GM23338 (cell line): ENCODE data around the gene ZNF775. TPM values are rescaled to one million over a fixed set of nuclear protein-coding genes. Genes with fewer than 3 reads are reported as not detected.
A peak's percentile ranks its signal among the peaks of the same experiment; 100 is the strongest.

Experiments
- ATAC-seq: fragments of 200-7000 bp; cut with Tn5 transposase; 3 replicates; pipeline ENCODE4 v1.9.1; 2020
- DNase-seq: peaks from one replicate; pipeline ENCODE4 v3.0.0-alpha.2; 2015; ENCODE audit warnings: low spot score
- H2AFZ ChIP-seq: fragments of 200-600 bp; sonication (generic); 2 replicates; pipeline ENCODE4 v1.8.0; 2016; ENCODE audit warnings: antibody characterized with exemption, mild to moderate bottlenecking, moderate library complexity
- H3F3A ChIP-seq: fragments of 200-600 bp; sonication (generic); replicated peaks from 2 replicates; pipeline ENCODE4 v1.8.0; 2017; ENCODE audit warnings: antibody characterized with exemption, mixed run types, low read depth
- H3K27ac ChIP-seq: fragments of 200-600 bp; sonication (generic); 2 replicates; pipeline ENCODE4 v1.6.1; 2016; ENCODE audit warnings: low read depth
- H3K27me3 ChIP-seq: fragments of 200-600 bp; sonication (generic); 2 replicates; pipeline ENCODE4 v1.8.0; 2016; ENCODE audit warnings: mild to moderate bottlenecking, mixed run types, moderate library complexity; ENCODE audit not compliant: insufficient read depth
- H3K36me3 ChIP-seq: fragments of 200-600 bp; sonication (generic); 2 replicates; pipeline ENCODE4 v1.8.0; 2016; ENCODE audit warnings: mild to moderate bottlenecking; ENCODE audit not compliant: insufficient read depth
- H3K4me1 ChIP-seq: fragments of 200-600 bp; sonication (generic); 2 replicates; pipeline ENCODE4 v1.8.0; 2016; ENCODE audit warnings: mild to moderate bottlenecking, moderate library complexity; ENCODE audit not compliant: insufficient read depth
- H3K4me2 ChIP-seq: fragments of 200-600 bp; sonication (generic); 2 replicates; pipeline ENCODE4 v1.7.1; 2017; ENCODE audit warnings: mixed run types
- H3K4me3 ChIP-seq: fragments of 200-600 bp; sonication (generic); 2 replicates; pipeline ENCODE4 v1.6.1; 2016; ENCODE audit warnings: mixed run types
- H3K79me2 ChIP-seq: fragments of 200-600 bp; sonication (generic); replicated peaks from 2 replicates; pipeline ENCODE4 v1.8.0; 2017; ENCODE audit warnings: mild to moderate bottlenecking; ENCODE audit not compliant: insufficient read depth
- H3K9me2 ChIP-seq: fragments of 200-600 bp; sonication (generic); 2 replicates; pipeline ENCODE4 v1.8.0; 2017; ENCODE audit not compliant: insufficient read depth
- H4K20me1 ChIP-seq: fragments of 200-600 bp; sonication (generic); replicated peaks from 2 replicates; pipeline ENCODE4 v1.8.0; 2017; ENCODE audit warnings: mild to moderate bottlenecking; ENCODE audit not compliant: insufficient read depth
- H3K27ac Mint-ChIP-seq: 2 replicates; pipeline ENCODE4 v1.8.0; 2020; ENCODE audit warnings: inconsistent platforms, mild to moderate bottlenecking, moderate library complexity, mixed read lengths
- H3K27me3 Mint-ChIP-seq: 3 replicates; pipeline ENCODE4 v1.8.0; 2022; ENCODE audit warnings: low read depth, mild to moderate bottlenecking, moderate library complexity, mixed read lengths, inconsistent platforms; ENCODE audit not compliant: insufficient read depth, poor library complexity
- H3K36me3 Mint-ChIP-seq: 3 replicates; pipeline ENCODE4 v1.8.0; 2021; ENCODE audit warnings: low read depth, mild to moderate bottlenecking, inconsistent platforms, moderate library complexity, mixed read lengths
- H3K4me1 Mint-ChIP-seq: 3 replicates; pipeline ENCODE4 v1.8.0; 2020; ENCODE audit warnings: mild to moderate bottlenecking, inconsistent platforms, mixed read lengths
- H3K4me3 Mint-ChIP-seq: 3 replicates; pipeline ENCODE4 v1.8.0; 2021; ENCODE audit warnings: moderate library complexity, mild to moderate bottlenecking, inconsistent platforms, mixed read lengths
- H3K9me3 Mint-ChIP-seq: 3 replicates; pipeline ENCODE4 v1.8.0; 2020; ENCODE audit warnings: moderate library complexity, mild to moderate bottlenecking, inconsistent platforms, mixed read lengths
- CREB1 ChIP-seq: fragments of 250-450 bp; sonication (Bioruptor Pico); IDR thresholded peaks from 2 replicates; pipeline ENCODE4 v1.5.0; 2020; ENCODE audit warnings: low read depth, mild to moderate bottlenecking, moderate library complexity
- EZH2 ChIP-seq: fragments of 200-600 bp; sonication (generic); IDR thresholded peaks from one replicate; pipeline ENCODE4 v1.8.0; 2017; ENCODE audit warnings: antibody characterized with exemption, mild to moderate bottlenecking, low read depth; ENCODE audit not compliant: unreplicated experiment
- EZH2phosphoT487 ChIP-seq: fragments of 200-600 bp; sonication (generic); IDR thresholded peaks from one replicate; pipeline ENCODE4 v1.8.1; 2018; ENCODE audit warnings: antibody characterized with exemption; ENCODE audit not compliant: unreplicated experiment
- JUNB ChIP-seq: IDR thresholded peaks from one replicate; pipeline ENCODE4 v1.6.1; 2016; ENCODE audit warnings: antibody characterized with exemption; ENCODE audit not compliant: unreplicated experiment
- NANOG ChIP-seq: IDR thresholded peaks from 2 replicates; pipeline ENCODE4 v1.6.1; 2016; ENCODE audit warnings: antibody characterized with exemption, borderline replicate concordance
- STAT1 ChIP-seq: IDR thresholded peaks from one replicate; pipeline ENCODE4 v1.6.1; 2016; ENCODE audit warnings: antibody characterized with exemption; ENCODE audit not compliant: unreplicated experiment
- ZNF114 ChIP-seq: fragments of 250-450 bp; sonication (Bioruptor Pico); IDR thresholded peaks from 2 replicates; pipeline ENCODE4 v1.5.0; 2020; ENCODE audit warnings: mild to moderate bottlenecking, moderate library complexity
- ZNF331 ChIP-seq: fragments of 250-450 bp; sonication (Bioruptor Pico); IDR thresholded peaks from 2 replicates; pipeline ENCODE4 v1.5.0; 2020; ENCODE audit warnings: low read depth, mild to moderate bottlenecking, moderate library complexity
- polyA plus RNA-seq: library from polyadenylated mRNA; unstranded; fragments of >200 nt; fragmentation: Nextera tagmentation; extraction: Ambion mirVana; gene quantifications from 2 replicates; pipeline ENCODE4 v1.2.1, GENCODE V29; 2016
- total RNA-seq: library from RNA; depleted of rRNA; stranded (reverse); fragments of >200 nt; shearing (Covaris generic); gene quantifications from 2 replicates; pipeline ENCODE4 v1.2.3, GENCODE V29; 2014
- TF ChIP-seq, protein P1 (sequence below): IDR thresholded peaks from one replicate; pipeline ENCODE4 v1.6.1; 2018; ENCODE audit warnings: antibody characterized with exemption; ENCODE audit not compliant: unreplicated experiment
- TF ChIP-seq, protein P2 (sequence below): IDR thresholded peaks from 2 replicates; pipeline ENCODE4 v1.6.1; 2016; ENCODE audit warnings: antibody characterized with exemption
- TF ChIP-seq, protein P3 (sequence below), 2 experiments: fragments of 200-600 bp in 1 of 2; sonication (generic) in 1 of 2; conservative IDR thresholded peaks; 2 replicates each; pipeline versions ENCODE4 v1.5.1 to v1.6.1; 2016 to 2017; ENCODE audit warnings: antibody characterized with exemption in 2 of 2, low read depth in 2 of 2, mild to moderate bottlenecking in 2 of 2, moderate library complexity in 1 of 2

The ZNF775 gene
- total and polyA plus RNA-seq, 2 experiments from 2014 or later = 4.5 to 38.2 TPM

DNA sequence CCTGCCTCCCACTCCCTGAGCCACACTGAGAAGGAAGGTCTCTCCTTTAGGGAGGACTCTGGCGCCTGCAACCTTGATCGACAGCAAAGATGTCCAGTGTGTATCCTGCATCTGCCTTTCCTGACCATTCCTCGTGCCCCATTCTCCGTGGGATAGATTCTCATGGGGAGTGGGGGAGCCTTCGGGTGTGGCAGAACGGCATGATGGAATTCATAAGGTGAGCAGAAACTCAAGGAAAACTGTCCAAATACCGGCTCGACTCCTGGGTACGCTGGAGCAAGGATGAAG is 37.1 kb upstream of the ZNF775 start (continued):
- TF ChIP-seq, protein P1, sequence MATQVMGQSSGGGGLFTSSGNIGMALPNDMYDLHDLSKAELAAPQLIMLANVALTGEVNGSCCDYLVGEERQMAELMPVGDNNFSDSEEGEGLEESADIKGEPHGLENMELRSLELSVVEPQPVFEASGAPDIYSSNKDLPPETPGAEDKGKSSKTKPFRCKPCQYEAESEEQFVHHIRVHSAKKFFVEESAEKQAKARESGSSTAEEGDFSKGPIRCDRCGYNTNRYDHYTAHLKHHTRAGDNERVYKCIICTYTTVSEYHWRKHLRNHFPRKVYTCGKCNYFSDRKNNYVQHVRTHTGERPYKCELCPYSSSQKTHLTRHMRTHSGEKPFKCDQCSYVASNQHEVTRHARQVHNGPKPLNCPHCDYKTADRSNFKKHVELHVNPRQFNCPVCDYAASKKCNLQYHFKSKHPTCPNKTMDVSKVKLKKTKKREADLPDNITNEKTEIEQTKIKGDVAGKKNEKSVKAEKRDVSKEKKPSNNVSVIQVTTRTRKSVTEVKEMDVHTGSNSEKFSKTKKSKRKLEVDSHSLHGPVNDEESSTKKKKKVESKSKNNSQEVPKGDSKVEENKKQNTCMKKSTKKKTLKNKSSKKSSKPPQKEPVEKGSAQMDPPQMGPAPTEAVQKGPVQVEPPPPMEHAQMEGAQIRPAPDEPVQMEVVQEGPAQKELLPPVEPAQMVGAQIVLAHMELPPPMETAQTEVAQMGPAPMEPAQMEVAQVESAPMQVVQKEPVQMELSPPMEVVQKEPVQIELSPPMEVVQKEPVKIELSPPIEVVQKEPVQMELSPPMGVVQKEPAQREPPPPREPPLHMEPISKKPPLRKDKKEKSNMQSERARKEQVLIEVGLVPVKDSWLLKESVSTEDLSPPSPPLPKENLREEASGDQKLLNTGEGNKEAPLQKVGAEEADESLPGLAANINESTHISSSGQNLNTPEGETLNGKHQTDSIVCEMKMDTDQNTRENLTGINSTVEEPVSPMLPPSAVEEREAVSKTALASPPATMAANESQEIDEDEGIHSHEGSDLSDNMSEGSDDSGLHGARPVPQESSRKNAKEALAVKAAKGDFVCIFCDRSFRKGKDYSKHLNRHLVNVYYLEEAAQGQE = no peak
- no peak for TF ChIP-seq ZNF114 (CRISPR knock-in tag)
- TF ChIP-seq EZH2phosphoT487 = no peak
- TF ChIP-seq, protein P2, sequence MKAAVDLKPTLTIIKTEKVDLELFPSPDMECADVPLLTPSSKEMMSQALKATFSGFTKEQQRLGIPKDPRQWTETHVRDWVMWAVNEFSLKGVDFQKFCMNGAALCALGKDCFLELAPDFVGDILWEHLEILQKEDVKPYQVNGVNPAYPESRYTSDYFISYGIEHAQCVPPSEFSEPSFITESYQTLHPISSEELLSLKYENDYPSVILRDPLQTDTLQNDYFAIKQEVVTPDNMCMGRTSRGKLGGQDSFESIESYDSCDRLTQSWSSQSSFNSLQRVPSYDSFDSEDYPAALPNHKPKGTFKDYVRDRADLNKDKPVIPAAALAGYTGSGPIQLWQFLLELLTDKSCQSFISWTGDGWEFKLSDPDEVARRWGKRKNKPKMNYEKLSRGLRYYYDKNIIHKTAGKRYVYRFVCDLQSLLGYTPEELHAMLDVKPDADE = no peak
- no peak for TF ChIP-seq EZH2
- no peak for TF ChIP-seq CREB1 (CRISPR knock-in tag)
- TF ChIP-seq STAT1 = no peak
- no peak for TF ChIP-seq NANOG
- TF ChIP-seq ZNF331 (CRISPR knock-in tag) = no peak

DNA sequence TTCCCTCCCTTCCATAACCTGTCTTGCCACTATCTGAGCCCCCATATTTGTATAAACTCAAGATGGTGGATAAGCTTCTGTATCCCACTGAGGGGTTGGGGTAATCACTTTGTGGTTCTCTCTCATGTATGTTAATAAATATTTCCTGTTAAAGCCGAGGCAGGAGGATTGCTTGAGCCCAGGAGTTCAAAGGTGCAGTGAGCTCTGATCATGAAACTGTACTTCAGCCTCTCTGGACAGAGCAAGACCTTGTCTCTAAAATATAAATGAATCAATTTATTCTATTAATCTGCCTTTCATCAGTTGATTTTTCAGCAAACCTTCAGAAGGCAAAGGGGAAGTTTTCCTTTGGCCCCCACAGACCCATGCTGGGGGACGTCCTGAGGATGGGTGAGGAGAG is 35.9 kb upstream of the ZNF775 start:
- Mint-ChIP-seq H3K27me3 (peaks cover 33% of the 10 kb centered on the region), H3K36me3 (peaks cover 30% of the 10 kb centered on the region), H3K4me1 (peaks cover 38% of the 10 kb centered on the region), H3K4me3 (peak overlapping the region; percentile 5; the same call in 1 of the 3 replicates), H3K27ac (no peak overlapping the region), H3K9me3 (peaks cover 25% of the 10 kb centered on the region)
- Histone ChIP-seq H3F3A (0 out of 2 replicates have a peak, but pooled peaks cover 7% of the 10 kb centered on the region), H3K4me1 (peaks cover 29% of the 10 kb centered on the region), H3K9me2 (no peaks in the 10 kb centered on the region), H3K79me2 (peaks cover 28% of the 10 kb centered on the region), H3K4me2 (peak overlapping the region; percentile 88), H3K36me3 (peaks cover 4% of the 10 kb centered on the region; the same call in 1 of the 2 replicates), H3K27me3 (peaks cover 28% of the 10 kb centered on the region), H3K27ac (no peak overlapping the region), H2AFZ (no peak overlapping the region), H3K4me3 (no peak overlapping the region), H4K20me1 (no peaks in the 10 kb centered on the region; the same call in 1 of the 2 replicates)
- DNase-seq (no peak), ATAC-seq (no peak)
- TF ChIP-seq ZNF331 (CRISPR knock-in tag) (no peak), ZNF114 (CRISPR knock-in tag) (no peak), NANOG (no peak), STAT1 (no peak), JUNB (no peak), EZH2 (no peak), CREB1 (CRISPR knock-in tag) (no peak), EZH2phosphoT487 (no peak)
- TF ChIP-seq, protein P3, sequence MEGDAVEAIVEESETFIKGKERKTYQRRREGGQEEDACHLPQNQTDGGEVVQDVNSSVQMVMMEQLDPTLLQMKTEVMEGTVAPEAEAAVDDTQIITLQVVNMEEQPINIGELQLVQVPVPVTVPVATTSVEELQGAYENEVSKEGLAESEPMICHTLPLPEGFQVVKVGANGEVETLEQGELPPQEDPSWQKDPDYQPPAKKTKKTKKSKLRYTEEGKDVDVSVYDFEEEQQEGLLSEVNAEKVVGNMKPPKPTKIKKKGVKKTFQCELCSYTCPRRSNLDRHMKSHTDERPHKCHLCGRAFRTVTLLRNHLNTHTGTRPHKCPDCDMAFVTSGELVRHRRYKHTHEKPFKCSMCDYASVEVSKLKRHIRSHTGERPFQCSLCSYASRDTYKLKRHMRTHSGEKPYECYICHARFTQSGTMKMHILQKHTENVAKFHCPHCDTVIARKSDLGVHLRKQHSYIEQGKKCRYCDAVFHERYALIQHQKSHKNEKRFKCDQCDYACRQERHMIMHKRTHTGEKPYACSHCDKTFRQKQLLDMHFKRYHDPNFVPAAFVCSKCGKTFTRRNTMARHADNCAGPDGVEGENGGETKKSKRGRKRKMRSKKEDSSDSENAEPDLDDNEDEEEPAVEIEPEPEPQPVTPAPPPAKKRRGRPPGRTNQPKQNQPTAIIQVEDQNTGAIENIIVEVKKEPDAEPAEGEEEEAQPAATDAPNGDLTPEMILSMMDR (conservative IDR thresholded peaks at IDR 0.05; ENCODE audit: low read depth in 2 of 2) = no peak
- TF ChIP-seq, protein P2 = no peak
- TF ChIP-seq, protein P1 = no peak
